Liver (tissue), 3 donors: ENCODE measurements around the gene DGKE.

ENCODE experiments used
- EGR1 ChIP-seq, 2 donors: IDR thresholded peaks; 2 replicates each; pipeline ENCODE4 v1.6.1; 2016 to 2018; ENCODE audit warnings: antibody characterized with exemption in 2 of 2, low read depth in 2 of 2
- GABPA ChIP-seq, 2 donors: IDR thresholded peaks in 1 of 2; conservative IDR thresholded peaks in 1 of 2; 2 replicates each; pipeline ENCODE4 v1.6.1; 2016; ENCODE audit warnings: antibody characterized with exemption in 2 of 2, mild to moderate bottlenecking in 1 of 2, moderate library complexity in 1 of 2
- HNF4A ChIP-seq, 2 donors: conservative IDR thresholded peaks; 2 replicates each; pipeline ENCODE4 v1.6.1; 2016; ENCODE audit warnings: antibody characterized with exemption in 2 of 2, mild to moderate bottlenecking in 2 of 2
- HNF4G ChIP-seq: IDR thresholded peaks from 2 replicates; pipeline ENCODE4 v1.6.1; 2016; ENCODE audit warnings: antibody characterized with exemption
- NR2F2 ChIP-seq: IDR thresholded peaks from 2 replicates; pipeline ENCODE4 v1.6.1; 2016; ENCODE audit warnings: antibody characterized with exemption
- RAD21 ChIP-seq, 2 donors: IDR thresholded peaks; 2 replicates each; pipeline ENCODE4 v1.6.1; 2016; ENCODE audit warnings: antibody characterized with exemption in 2 of 2, mild to moderate bottlenecking in 2 of 2
- RXRA ChIP-seq, 2 donors: IDR thresholded peaks; 2 replicates each; pipeline ENCODE4 v1.6.1; 2017 to 2018; ENCODE audit warnings: antibody characterized with exemption in 2 of 2, mild to moderate bottlenecking in 1 of 2
- SP1 ChIP-seq: IDR thresholded peaks from 2 replicates; pipeline ENCODE4 v1.6.1; 2018; ENCODE audit warnings: antibody characterized with exemption, mild to moderate bottlenecking
- TAF1 ChIP-seq: conservative IDR thresholded peaks from 2 replicates; pipeline ENCODE4 v1.6.1; 2016; ENCODE audit warnings: antibody characterized with exemption, mild to moderate bottlenecking
- TF ChIP-seq, protein P1 (sequence below): fragments of 150-350 bp; IDR thresholded peaks from 2 replicates; pipeline ENCODE4 v1.5.1; 2017; ENCODE audit warnings: improper control_type of control experiment, low read depth, low read length; ENCODE audit not compliant: missing input control
- TF ChIP-seq, protein P2 (sequence below): IDR thresholded peaks from 2 replicates; pipeline ENCODE4 v1.6.1; 2016; ENCODE audit warnings: antibody characterized with exemption, mild to moderate bottlenecking
- TF ChIP-seq, protein P3 (sequence below): IDR thresholded peaks from 2 replicates; pipeline ENCODE4 v1.6.1; 2016; ENCODE audit warnings: antibody characterized with exemption
- TF ChIP-seq, protein P4 (sequence below): IDR thresholded peaks from 2 replicates; pipeline ENCODE4 v1.6.1; 2016; ENCODE audit warnings: antibody characterized with exemption
- donor health status: healthy.
- donor health status: healthy.

DNA sequence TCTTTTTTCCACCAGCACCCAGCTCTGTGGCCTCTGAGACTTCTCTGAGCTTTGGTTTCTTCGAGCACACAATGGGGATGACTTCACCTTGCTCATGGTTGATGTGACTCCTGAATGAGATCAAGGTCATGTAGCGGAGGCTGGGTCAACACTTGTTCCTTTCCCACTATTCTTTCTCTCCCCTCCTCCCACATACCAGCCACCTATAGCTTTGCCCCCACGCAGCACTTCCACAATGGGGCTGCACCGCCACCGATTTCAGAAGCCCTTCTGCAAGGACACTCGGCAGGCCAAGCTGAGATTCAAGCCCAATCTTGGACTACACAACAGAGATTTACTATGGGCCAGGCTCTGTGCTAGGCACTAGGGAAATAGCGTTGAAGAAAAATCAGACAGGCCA, 65.5 kb downstream of the DGKE start:
- TF ChIP-seq, protein P1, sequence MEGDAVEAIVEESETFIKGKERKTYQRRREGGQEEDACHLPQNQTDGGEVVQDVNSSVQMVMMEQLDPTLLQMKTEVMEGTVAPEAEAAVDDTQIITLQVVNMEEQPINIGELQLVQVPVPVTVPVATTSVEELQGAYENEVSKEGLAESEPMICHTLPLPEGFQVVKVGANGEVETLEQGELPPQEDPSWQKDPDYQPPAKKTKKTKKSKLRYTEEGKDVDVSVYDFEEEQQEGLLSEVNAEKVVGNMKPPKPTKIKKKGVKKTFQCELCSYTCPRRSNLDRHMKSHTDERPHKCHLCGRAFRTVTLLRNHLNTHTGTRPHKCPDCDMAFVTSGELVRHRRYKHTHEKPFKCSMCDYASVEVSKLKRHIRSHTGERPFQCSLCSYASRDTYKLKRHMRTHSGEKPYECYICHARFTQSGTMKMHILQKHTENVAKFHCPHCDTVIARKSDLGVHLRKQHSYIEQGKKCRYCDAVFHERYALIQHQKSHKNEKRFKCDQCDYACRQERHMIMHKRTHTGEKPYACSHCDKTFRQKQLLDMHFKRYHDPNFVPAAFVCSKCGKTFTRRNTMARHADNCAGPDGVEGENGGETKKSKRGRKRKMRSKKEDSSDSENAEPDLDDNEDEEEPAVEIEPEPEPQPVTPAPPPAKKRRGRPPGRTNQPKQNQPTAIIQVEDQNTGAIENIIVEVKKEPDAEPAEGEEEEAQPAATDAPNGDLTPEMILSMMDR, result no peak
- no peak for TF ChIP-seq EGR1 (IDR thresholded peaks at IDR 0.05; ENCODE audit: low read depth in 2 of 2)
- TF ChIP-seq, protein P2, sequence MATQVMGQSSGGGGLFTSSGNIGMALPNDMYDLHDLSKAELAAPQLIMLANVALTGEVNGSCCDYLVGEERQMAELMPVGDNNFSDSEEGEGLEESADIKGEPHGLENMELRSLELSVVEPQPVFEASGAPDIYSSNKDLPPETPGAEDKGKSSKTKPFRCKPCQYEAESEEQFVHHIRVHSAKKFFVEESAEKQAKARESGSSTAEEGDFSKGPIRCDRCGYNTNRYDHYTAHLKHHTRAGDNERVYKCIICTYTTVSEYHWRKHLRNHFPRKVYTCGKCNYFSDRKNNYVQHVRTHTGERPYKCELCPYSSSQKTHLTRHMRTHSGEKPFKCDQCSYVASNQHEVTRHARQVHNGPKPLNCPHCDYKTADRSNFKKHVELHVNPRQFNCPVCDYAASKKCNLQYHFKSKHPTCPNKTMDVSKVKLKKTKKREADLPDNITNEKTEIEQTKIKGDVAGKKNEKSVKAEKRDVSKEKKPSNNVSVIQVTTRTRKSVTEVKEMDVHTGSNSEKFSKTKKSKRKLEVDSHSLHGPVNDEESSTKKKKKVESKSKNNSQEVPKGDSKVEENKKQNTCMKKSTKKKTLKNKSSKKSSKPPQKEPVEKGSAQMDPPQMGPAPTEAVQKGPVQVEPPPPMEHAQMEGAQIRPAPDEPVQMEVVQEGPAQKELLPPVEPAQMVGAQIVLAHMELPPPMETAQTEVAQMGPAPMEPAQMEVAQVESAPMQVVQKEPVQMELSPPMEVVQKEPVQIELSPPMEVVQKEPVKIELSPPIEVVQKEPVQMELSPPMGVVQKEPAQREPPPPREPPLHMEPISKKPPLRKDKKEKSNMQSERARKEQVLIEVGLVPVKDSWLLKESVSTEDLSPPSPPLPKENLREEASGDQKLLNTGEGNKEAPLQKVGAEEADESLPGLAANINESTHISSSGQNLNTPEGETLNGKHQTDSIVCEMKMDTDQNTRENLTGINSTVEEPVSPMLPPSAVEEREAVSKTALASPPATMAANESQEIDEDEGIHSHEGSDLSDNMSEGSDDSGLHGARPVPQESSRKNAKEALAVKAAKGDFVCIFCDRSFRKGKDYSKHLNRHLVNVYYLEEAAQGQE, result no peak
- no peak for TF ChIP-seq TAF1
- TF ChIP-seq, protein P3, sequence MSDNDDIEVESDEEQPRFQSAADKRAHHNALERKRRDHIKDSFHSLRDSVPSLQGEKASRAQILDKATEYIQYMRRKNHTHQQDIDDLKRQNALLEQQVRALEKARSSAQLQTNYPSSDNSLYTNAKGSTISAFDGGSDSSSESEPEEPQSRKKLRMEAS, result no peak
- no peak for TF ChIP-seq SP1
- TF ChIP-seq, protein P4, sequence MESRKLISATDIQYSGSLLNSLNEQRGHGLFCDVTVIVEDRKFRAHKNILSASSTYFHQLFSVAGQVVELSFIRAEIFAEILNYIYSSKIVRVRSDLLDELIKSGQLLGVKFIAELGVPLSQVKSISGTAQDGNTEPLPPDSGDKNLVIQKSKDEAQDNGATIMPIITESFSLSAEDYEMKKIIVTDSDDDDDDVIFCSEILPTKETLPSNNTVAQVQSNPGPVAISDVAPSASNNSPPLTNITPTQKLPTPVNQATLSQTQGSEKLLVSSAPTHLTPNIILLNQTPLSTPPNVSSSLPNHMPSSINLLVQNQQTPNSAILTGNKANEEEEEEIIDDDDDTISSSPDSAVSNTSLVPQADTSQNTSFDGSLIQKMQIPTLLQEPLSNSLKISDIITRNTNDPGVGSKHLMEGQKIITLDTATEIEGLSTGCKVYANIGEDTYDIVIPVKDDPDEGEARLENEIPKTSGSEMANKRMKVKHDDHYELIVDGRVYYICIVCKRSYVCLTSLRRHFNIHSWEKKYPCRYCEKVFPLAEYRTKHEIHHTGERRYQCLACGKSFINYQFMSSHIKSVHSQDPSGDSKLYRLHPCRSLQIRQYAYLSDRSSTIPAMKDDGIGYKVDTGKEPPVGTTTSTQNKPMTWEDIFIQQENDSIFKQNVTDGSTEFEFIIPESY, result no peak
- no peak for TF ChIP-seq GABPA (IDR thresholded peaks at IDR 0.05 in 1 of 2, conservative IDR thresholded peaks at IDR 0.05 in 1 of 2)
- no peak for TF ChIP-seq NR2F2
- TF ChIP-seq RXRA (IDR thresholded peaks at IDR 0.05), result no peak
- no peak for TF ChIP-seq HNF4G
- TF ChIP-seq RAD21 (IDR thresholded peaks at IDR 0.05), result no peak
- TF ChIP-seq HNF4A (conservative IDR thresholded peaks at IDR 0.05), result no peak
